ENCODE data around the gene ARL8B.

GRCh38 chr3:5079761-5080160, 42.3 kb upstream of the ARL8B start:
- no peak for TF ChIP-seq REST (IDR thresholded peaks at IDR 0.05; ENCODE audit: insufficient read depth in 1 of 2, low read depth in 2 of 2, low read length in 1 of 2)
- no peak for TF ChIP-seq CTCF (IDR thresholded peaks at IDR 0.05)
